ENCODE measurements around the gene MT1X. TPM values are rescaled to one million over a fixed set of nuclear protein-coding genes. Genes with fewer than 3 reads are reported as not detected.

The MT1X gene
- polyA plus RNA-seq, 12 donors = 7.8 to 137 (median 10.0) TPM; not detected in 1

Other genes starting within 250 kb of the MT1X start
- gene NUDT21, start 231.1 kb upstream of the MT1X start, polyA plus RNA-seq (ENCODE audit: insufficient read length in 12 of 12) = 10 to 100 TPM in 11 of 12 donors, not detected in 1; 53.7 to 80.5 (median 73.4) TPM
- 100 to 1,000 TPM in 1 of 12 donors, 10 to 100 TPM in 11; 35.0 to 120 (median 40.0) TPM for gene OGFOD1, start 230.9 kb upstream of the MT1X start, polyA plus RNA-seq (ENCODE audit: insufficient read length in 12 of 12)
- 10 to 100 TPM in 11 of 12 donors, not detected in 1; 19.8 to 71.6 (median 49.9) TPM for gene BBS2, start 162.4 kb upstream of the MT1X start, polyA plus RNA-seq (ENCODE audit: insufficient read length in 12 of 12)
- gene MT4, start 117.4 kb upstream of the MT1X start, polyA plus RNA-seq (ENCODE audit: insufficient read length in 12 of 12) = not detected
- 10 to 100 TPM in 5 of 12 donors, 1 to 10 TPM in 5, not detected in 2; 2.2 to 22.0 (median 9.9) TPM for gene MT3, start 92.9 kb upstream of the MT1X start, polyA plus RNA-seq (ENCODE audit: insufficient read length in 12 of 12)
- gene MT2A, start 73.9 kb upstream of the MT1X start, polyA plus RNA-seq (ENCODE audit: insufficient read length in 12 of 12) = 10 to 100 TPM in 11 of 12 donors, not detected in 1; 17.0 to 71.5 (median 23.2) TPM
- 100 to 1,000 TPM in 1 of 12 donors, 10 to 100 TPM in 10, not detected in 1; 11.9 to 138 (median 18.4) TPM for gene MT1E, start 56.7 kb upstream of the MT1X start, polyA plus RNA-seq (ENCODE audit: insufficient read length in 12 of 12)
- 1 to 10 TPM in 3 of 12 donors, under 1 TPM in 6, not detected in 3; 0.53 to 1.3 (median 0.82) TPM for gene MT1M, start 49.8 kb upstream of the MT1X start, polyA plus RNA-seq (ENCODE audit: insufficient read length in 12 of 12)
- 1 to 10 TPM in 1 of 12 donors, under 1 TPM in 1, not detected in 10; 0.77 to 1.1 TPM for gene MT1A, start 43.8 kb upstream of the MT1X start, polyA plus RNA-seq (ENCODE audit: insufficient read length in 12 of 12)
- gene MT1B, start 30.6 kb upstream of the MT1X start, polyA plus RNA-seq (ENCODE audit: insufficient read length in 12 of 12) = not detected
- 10 to 100 TPM in 1 of 12 donors, 1 to 10 TPM in 7, under 1 TPM in 2, not detected in 2; 0.55 to 38.7 (median 2.0) TPM for gene MT1F, start 24.5 kb upstream of the MT1X start, polyA plus RNA-seq (ENCODE audit: insufficient read length in 12 of 12)
- gene MT1G, start 14.4 kb upstream of the MT1X start, polyA plus RNA-seq (ENCODE audit: insufficient read length in 12 of 12) = 100 to 1,000 TPM in 1 of 12 donors, 10 to 100 TPM in 1, 1 to 10 TPM in 5, under 1 TPM in 3, not detected in 2; 0.43 to 744 (median 1.7) TPM
- gene MT1H, start 12.7 kb upstream of the MT1X start, polyA plus RNA-seq (ENCODE audit: insufficient read length in 12 of 12) = 100 to 1,000 TPM in 1 of 12 donors, 10 to 100 TPM in 1, 1 to 10 TPM in 2, not detected in 8; 1.1 to 179 (median 5.6) TPM
- gene NUP93, start 47.7 kb downstream of the MT1X start, polyA plus RNA-seq (ENCODE audit: insufficient read length in 12 of 12) = 10 to 100 TPM in 11 of 12 donors, not detected in 1; 19.8 to 64.2 (median 40.9) TPM
- under 1 TPM in 6 of 12 donors, not detected in 6; 0.07 to 0.22 (median 0.15) TPM for gene SLC12A3, start 182.7 kb downstream of the MT1X start, polyA plus RNA-seq (ENCODE audit: insufficient read length in 12 of 12)
- 100 to 1,000 TPM in 2 of 12 donors, 10 to 100 TPM in 9, not detected in 1; 62.1 to 104 (median 84.3) TPM for gene HERPUD1, start 249.7 kb downstream of the MT1X start, polyA plus RNA-seq (ENCODE audit: insufficient read length in 12 of 12)